SK-N-SH (cell line): ENCODE results near the gene UPP1. TPM values are rescaled to one million over a fixed set of nuclear protein-coding genes. Genes with fewer than 3 reads are reported as not detected.
A peak's percentile ranks its signal among the peaks of the same experiment; 100 is the strongest.

Experiments used
- CTCF ChIA-PET: fragments of 300-600, 350-600 bp; formaldehyde crosslinking; extraction: SDS; loops from one replicate; lab custom pipeline; 2021; lab: Yijun Ruan, JAX
- POLR2A ChIA-PET: fragments of 350-600 bp; sonication (Branson Sonifier 250); formaldehyde crosslinking; extraction: SDS; loops from one replicate; lab custom pipeline; 2020; ENCODE audit warnings: antibody characterized with exemption, inconsistent platforms; lab: Yijun Ruan, JAX
- DNase-seq: peaks from one replicate; pipeline ENCODE4 v3.0.0; 2012
- H2AFZ ChIP-seq: fragments of 200-600 bp; sonication (generic); 2 replicates; pipeline ENCODE4 v1.8.1; 2016; ENCODE audit warnings: antibody characterized with exemption, mild to moderate bottlenecking, low read depth
- H3F3A ChIP-seq: fragments of 200-600 bp; sonication (generic); replicated peaks from 2 replicates; pipeline ENCODE3; 2016; ENCODE audit warnings: antibody characterized with exemption, mild to moderate bottlenecking; ENCODE audit not compliant: insufficient read depth
- H3K27ac ChIP-seq, 2 experiments: fragments of 200-500 bp in 1 of 2; fragments of 200-600 bp in 1 of 2; sonication (Bioruptor generic) in 1 of 2; sonication (generic), shearing (Covaris generic) in 1 of 2; 2 replicates each; pipeline versions ENCODE4 v1.5.1 to v1.6.1; 2014 to 2016; ENCODE audit warnings: low read depth in 2 of 2, inconsistent platforms in 1 of 2, low read length in 1 of 2, mild to moderate bottlenecking in 1 of 2, mixed read lengths in 1 of 2
- H3K27me3 ChIP-seq: fragments of 200-600 bp; sonication (generic), shearing (Covaris generic); 2 replicates; pipeline ENCODE4 v1.6.1; 2016; ENCODE audit warnings: mixed run types; ENCODE audit not compliant: insufficient read depth
- H3K36me3 ChIP-seq, 2 experiments: fragments of 200-500 bp in 1 of 2; fragments of 200-600 bp in 1 of 2; sonication (Bioruptor generic) in 1 of 2; sonication (generic) in 1 of 2; replicated peaks in 1 of 2; 2 replicates each; pipeline versions ENCODE3 to v1.5.1; 2014 to 2016; ENCODE audit warnings: low read length in 1 of 2, mild to moderate bottlenecking in 1 of 2; ENCODE audit not compliant: insufficient read depth in 2 of 2, control insufficient read depth in 1 of 2
- H3K4me1 ChIP-seq, 2 experiments: fragments of 200-500 bp in 1 of 2; fragments of 200-600 bp in 1 of 2; sonication (Bioruptor generic) in 1 of 2; sonication (generic), shearing (Covaris generic) in 1 of 2; 2 replicates each; pipeline versions ENCODE4 v1.5.1 to v1.6.1; 2014 to 2016; ENCODE audit warnings: low read depth in 1 of 2, low read length in 1 of 2, mixed run types in 1 of 2; ENCODE audit not compliant: insufficient read depth in 2 of 2, control insufficient read depth in 1 of 2
- H3K4me2 ChIP-seq: fragments of 200-600 bp; sonication (generic), shearing (Covaris generic); 2 replicates; pipeline ENCODE4 v1.6.1; 2017; ENCODE audit warnings: mixed run types
- H3K4me3 ChIP-seq, 2 experiments: fragments of 200-500 bp in 1 of 2; fragments of 200-600 bp in 1 of 2; sonication (Bioruptor generic) in 1 of 2; sonication (generic), shearing (Covaris generic) in 1 of 2; 2 replicates each; pipeline versions ENCODE4 v1.5.1 to v1.8.1; 2014 to 2016; ENCODE audit warnings: low read depth in 2 of 2, inconsistent platforms in 1 of 2, low read length in 1 of 2, mild to moderate bottlenecking in 1 of 2, mixed read lengths in 1 of 2, moderate library complexity in 1 of 2
- H3K79me2 ChIP-seq: fragments of 200-600 bp; sonication (generic); 2 replicates; pipeline ENCODE4 v1.8.1; 2017; ENCODE audit warnings: mild to moderate bottlenecking; ENCODE audit not compliant: insufficient read depth
- H3K9ac ChIP-seq: fragments of 200-600 bp; sonication (generic); 2 replicates; pipeline ENCODE4 v1.6.1; 2017; ENCODE audit warnings: mixed run types
- H3K9me2 ChIP-seq: fragments of 200-600 bp; sonication (generic); 2 replicates; pipeline ENCODE4 v1.6.1; 2017; ENCODE audit warnings: mixed run types
- H3K9me3 ChIP-seq: fragments of 200-600 bp; sonication (generic); 2 replicates; pipeline ENCODE4 v1.6.1; 2017; ENCODE audit warnings: mixed run types, mild to moderate bottlenecking, moderate library complexity
- H4K20me1 ChIP-seq: fragments of 200-600 bp; sonication (generic); 2 replicates; pipeline ENCODE4 v1.6.1; 2017; ENCODE audit warnings: mild to moderate bottlenecking, mixed run types; ENCODE audit not compliant: insufficient read depth
- ELF1 ChIP-seq: IDR thresholded peaks from 2 replicates; pipeline ENCODE4 v1.4.0; 2012
- EP300 ChIP-seq, 2 experiments: IDR thresholded peaks; 2 replicates each; pipeline versions ENCODE4 v1.4.0 to v1.6.1; 2012; ENCODE audit warnings: borderline replicate concordance in 1 of 2, low read depth in 1 of 2, low read length in 1 of 2
- FOXJ3 ChIP-seq: sonication (generic); formaldehyde crosslinking; IDR thresholded peaks from 2 replicates; pipeline ENCODE4 v1.5.1; 2020; ENCODE audit warnings: mild to moderate bottlenecking, missing genetic modification reagents
- GABPA ChIP-seq: IDR thresholded peaks from 2 replicates; pipeline ENCODE4 v1.4.0; 2012; ENCODE audit warnings: low read depth, mild to moderate bottlenecking
- JUND ChIP-seq: IDR thresholded peaks from 2 replicates; pipeline ENCODE4 v1.4.0; 2012
- MAX ChIP-seq: IDR thresholded peaks from 2 replicates; pipeline ENCODE4 v1.4.0; 2012; ENCODE audit warnings: low read depth
- MEF2A ChIP-seq: IDR thresholded peaks from 2 replicates; pipeline ENCODE4 v1.4.0; 2012; ENCODE audit warnings: low read depth, borderline replicate concordance
- NRF1 ChIP-seq: IDR thresholded peaks from 2 replicates; pipeline ENCODE4 v1.6.1; 2012; ENCODE audit warnings: low read depth, mild to moderate bottlenecking, low read length
- PBX3 ChIP-seq: IDR thresholded peaks from 2 replicates; pipeline ENCODE4; 2012
- POLR2AphosphoS5 ChIP-seq: IDR thresholded peaks from 2 replicates; pipeline ENCODE4 v1.6.1; 2012; ENCODE audit warnings: low read depth, low read length
- REST ChIP-seq: IDR thresholded peaks from 2 replicates; pipeline ENCODE4 v1.6.1; 2012; ENCODE audit warnings: mild to moderate bottlenecking, low read depth, low read length, moderate library complexity
- SIN3A ChIP-seq: IDR thresholded peaks from 2 replicates; pipeline ENCODE4 v1.6.1; 2012; ENCODE audit warnings: low read depth, mild to moderate bottlenecking, low read length, moderate library complexity, borderline replicate concordance
- TAF1 ChIP-seq: IDR thresholded peaks from 2 replicates; pipeline ENCODE4 v1.6.1; 2012; ENCODE audit warnings: low read depth, mild to moderate bottlenecking, low read length, moderate library complexity, borderline replicate concordance
- TCF12 ChIP-seq: IDR thresholded peaks from 2 replicates; pipeline ENCODE4 v1.4.0; 2012
- USF1 ChIP-seq: IDR thresholded peaks from 2 replicates; pipeline ENCODE4 v1.4.0; 2012; ENCODE audit warnings: low read depth, borderline replicate concordance
- WGBS: methylation state at CpG from one replicate; pipeline ENCODE4 v1.1.6; 2017; ENCODE audit warnings: low lambda C conversion rate; 5-methylcytosine and 5-hydroxymethylcytosine counted together
- polyA plus RNA-seq, 3 experiments: library from polyadenylated mRNA; depleted of rRNA; stranded (reverse); fragments of >200 nt; gene quantifications; 2 replicates each; pipeline ENCODE4 v1.2.3, GENCODE V29; 2012
- TF ChIP-seq, protein P1 (sequence below): fragments of 150-350 bp; IDR thresholded peaks from 2 replicates; pipeline ENCODE4 v1.6.1; 2017; ENCODE audit warnings: antibody characterized with exemption, low read length, low read depth, borderline replicate concordance
- TF ChIP-seq, protein P2 (sequence below): fragments of 150-350 bp; IDR thresholded peaks from 2 replicates; pipeline ENCODE4 v1.6.1; 2016; ENCODE audit warnings: mild to moderate bottlenecking, low read depth, low read length

The UPP1 gene
- polyA plus RNA-seq, 1 of the 3 experiments (the other 2 are of a cell fraction): 56.9 TPM

DNA sequence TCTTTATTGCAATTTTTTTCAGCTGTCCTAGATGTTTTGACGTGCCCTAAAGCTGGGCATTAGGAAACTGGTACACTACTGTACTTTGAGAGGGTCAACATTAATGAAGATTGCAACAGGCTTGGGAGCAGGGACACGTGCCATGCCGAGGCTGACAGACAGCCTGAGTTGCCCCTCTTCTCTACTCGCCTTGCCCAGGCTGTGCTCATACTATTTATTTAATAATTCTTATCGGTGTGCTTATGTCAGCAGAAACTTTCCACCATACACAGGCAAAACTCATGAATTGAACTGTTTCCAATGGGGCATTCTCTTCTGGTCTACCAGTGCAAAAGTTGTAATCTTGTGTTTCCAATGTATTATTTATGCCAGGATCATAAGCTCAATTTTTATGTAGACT, 29.4 kb upstream of the UPP1 start:
- WGBS: 65% methylated on average over 5 of the region's 5 CpGs
- no peaks in the 10 kb centered on the region for H3F3A ChIP-seq
- no peaks in the 10 kb centered on the region for H3K79me2 ChIP-seq
- H4K20me1 ChIP-seq: no peaks in the 10 kb centered on the region
- H3K27ac ChIP-seq: no peak overlapping the region
- H3K27me3 ChIP-seq: no peaks in the 10 kb centered on the region
- TF ChIP-seq, protein P1, sequence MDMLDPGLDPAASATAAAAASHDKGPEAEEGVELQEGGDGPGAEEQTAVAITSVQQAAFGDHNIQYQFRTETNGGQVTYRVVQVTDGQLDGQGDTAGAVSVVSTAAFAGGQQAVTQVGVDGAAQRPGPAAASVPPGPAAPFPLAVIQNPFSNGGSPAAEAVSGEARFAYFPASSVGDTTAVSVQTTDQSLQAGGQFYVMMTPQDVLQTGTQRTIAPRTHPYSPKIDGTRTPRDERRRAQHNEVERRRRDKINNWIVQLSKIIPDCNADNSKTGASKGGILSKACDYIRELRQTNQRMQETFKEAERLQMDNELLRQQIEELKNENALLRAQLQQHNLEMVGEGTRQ: no peak
- TF ChIP-seq ELF1: no peak
- no peak for TF ChIP-seq SIN3A
- TF ChIP-seq JUND: no peak
- TF ChIP-seq FOXJ3 (CRISPR knock-in tag): no peak
- no peak for TF ChIP-seq PBX3
- TF ChIP-seq, all 33 proteins: peak for 0
- Histone ChIP-seq H3K4me3 (no peak overlapping the region), H2AFZ (no peak overlapping the region), H3K9ac (no peak overlapping the region), H3K9me3 (peaks cover 24% of the 10 kb centered on the region), H3K4me1 (no peaks in the 10 kb centered on the region), H3K4me2 (no peak overlapping the region), H3K9me2 (no peaks in the 10 kb centered on the region), H3K36me3 (peaks cover 0 to 5% of the 10 kb centered on the region in 2 experiments)
- CTCF ChIA-PET: interaction anchor here (1.2 kb wide), 1 partner anchor 51 kb away, joined by 3 read pairs; no protein-coding TSS in a partner anchor
- DNase-seq: no peak
- POLR2A ChIA-PET: no interaction called here

- Histone ChIP-seq H3K79me2 (no peaks in the 10 kb centered on the region), H3K9me2 (no peaks in the 10 kb centered on the region)
- CTCF ChIA-PET: no interaction called here
- TF ChIP-seq, protein P2, sequence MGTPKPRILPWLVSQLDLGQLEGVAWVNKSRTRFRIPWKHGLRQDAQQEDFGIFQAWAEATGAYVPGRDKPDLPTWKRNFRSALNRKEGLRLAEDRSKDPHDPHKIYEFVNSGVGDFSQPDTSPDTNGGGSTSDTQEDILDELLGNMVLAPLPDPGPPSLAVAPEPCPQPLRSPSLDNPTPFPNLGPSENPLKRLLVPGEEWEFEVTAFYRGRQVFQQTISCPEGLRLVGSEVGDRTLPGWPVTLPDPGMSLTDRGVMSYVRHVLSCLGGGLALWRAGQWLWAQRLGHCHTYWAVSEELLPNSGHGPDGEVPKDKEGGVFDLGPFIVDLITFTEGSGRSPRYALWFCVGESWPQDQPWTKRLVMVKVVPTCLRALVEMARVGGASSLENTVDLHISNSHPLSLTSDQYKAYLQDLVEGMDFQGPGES: no peak
- TF ChIP-seq GABPA: no peak
- no peak for TF ChIP-seq TAF1
- no peak for TF ChIP-seq JUND
- no peak for TF ChIP-seq EP300 (IDR thresholded peaks at IDR 0.05; ENCODE audit: borderline replicate concordance in 1 of 2, low read depth in 1 of 2, low read length in 1 of 2)
- no peak for TF ChIP-seq MEF2A
- TF ChIP-seq POLR2AphosphoS5: no peak
- TF ChIP-seq NRF1: no peak
- no peak for TF ChIP-seq MAX
- TF ChIP-seq TCF12: no peak
- no peak for TF ChIP-seq PBX3
- TF ChIP-seq REST: no peak
- TF ChIP-seq USF1: no peak
Observed at GRCh38 chr7:48063985-48064384, 25.1 kb upstream of the UPP1 start.

More at GRCh38 chr7:48063985-48064384, 25.1 kb upstream of the UPP1 start:
- POLR2A ChIA-PET: interaction anchor here (0.7 kb wide), 1 partner anchor 60 kb away, joined by 3 read pairs; no protein-coding TSS in a partner anchor
- WGBS: 11% methylated on average over 1 of the region's 1 CpG
- H3K4me1 ChIP-seq: no peaks in the 10 kb centered on the region
- DNase-seq: no peak
- no peaks in the 10 kb centered on the region for H3K27me3 ChIP-seq
- H3K4me3 ChIP-seq: no peak overlapping the region
- H2AFZ ChIP-seq: 0 out of 2 replicates have a peak overlapping the region, but pooled peaks have one; percentile 5
- H3K9ac ChIP-seq: no peak overlapping the region
- H3K4me2 ChIP-seq: no peak overlapping the region
- H3K27ac ChIP-seq: no peak overlapping the region
- H3F3A ChIP-seq: no peaks in the 10 kb centered on the region
- H3K36me3 ChIP-seq: no peaks in the 10 kb centered on the region
- H4K20me1 ChIP-seq: no peaks in the 10 kb centered on the region
- H3K9me3 ChIP-seq: peaks cover 11% of the 10 kb centered on the region; the same call in 1 of the 2 replicates
